GM13976 (cell line): ENCODE data around the gene PIK3R1.

Experiments
- DNase-seq: peaks from one replicate; pipeline ENCODE4 v3.0.0; 2012; ENCODE audit warnings: low spot score
- in situ Hi-C: fragments of 300-500 bp; cut with MboI; formaldehyde crosslinking; loops from one replicate; pipeline ENCODE4 v1.12.0; 2022; ENCODE audit warnings: low sequenced_read_pairs, mixed read lengths, inconsistent platforms; ENCODE audit not compliant: unreplicated experiment
- TF ChIP-seq, protein P1 (sequence below): IDR thresholded peaks from 2 replicates; pipeline ENCODE4 v1.5.1; 2012; ENCODE audit warnings: borderline replicate concordance, mild to moderate bottlenecking; ENCODE audit not compliant: insufficient read depth; ENCODE audit errors: extremely low read depth, missing control alignments, control extremely low read depth

The PIK3R1 gene

DNA sequence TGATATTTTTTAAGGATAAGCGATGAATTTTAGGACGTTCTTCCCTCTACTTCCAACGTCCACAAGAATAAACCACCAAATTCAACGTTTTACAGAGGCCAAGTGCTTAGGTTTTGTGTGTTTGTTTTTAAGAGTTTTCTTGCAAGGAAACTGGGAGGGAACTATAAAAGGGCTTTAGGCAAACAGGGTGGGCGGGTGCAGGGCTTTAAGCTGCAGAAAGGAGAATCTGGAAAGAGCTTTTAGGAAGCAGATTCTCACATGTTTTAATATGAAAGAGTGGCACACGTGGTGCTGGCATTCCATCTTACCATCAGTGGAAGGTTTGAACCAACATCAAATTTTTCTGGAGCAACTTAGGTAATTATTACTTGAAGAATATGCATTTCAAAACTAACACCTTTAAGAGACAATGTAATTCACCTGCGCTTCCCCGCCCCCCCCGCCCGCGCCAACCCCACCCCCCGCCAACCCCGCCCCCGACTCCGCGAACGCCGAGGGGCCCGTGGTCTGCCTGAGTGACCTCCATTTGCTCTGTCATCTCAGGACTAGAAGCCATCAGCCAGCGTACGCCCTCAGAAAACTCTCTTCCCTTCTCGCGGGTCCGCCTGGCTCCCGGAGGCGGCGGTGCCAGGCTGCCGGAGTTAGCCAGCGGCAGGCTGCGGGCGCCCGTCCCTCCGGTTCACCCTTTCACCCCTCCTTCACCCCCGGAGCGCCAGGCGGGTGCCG, 911 bp upstream of the PIK3R1 start:
- TF ChIP-seq, protein P1, sequence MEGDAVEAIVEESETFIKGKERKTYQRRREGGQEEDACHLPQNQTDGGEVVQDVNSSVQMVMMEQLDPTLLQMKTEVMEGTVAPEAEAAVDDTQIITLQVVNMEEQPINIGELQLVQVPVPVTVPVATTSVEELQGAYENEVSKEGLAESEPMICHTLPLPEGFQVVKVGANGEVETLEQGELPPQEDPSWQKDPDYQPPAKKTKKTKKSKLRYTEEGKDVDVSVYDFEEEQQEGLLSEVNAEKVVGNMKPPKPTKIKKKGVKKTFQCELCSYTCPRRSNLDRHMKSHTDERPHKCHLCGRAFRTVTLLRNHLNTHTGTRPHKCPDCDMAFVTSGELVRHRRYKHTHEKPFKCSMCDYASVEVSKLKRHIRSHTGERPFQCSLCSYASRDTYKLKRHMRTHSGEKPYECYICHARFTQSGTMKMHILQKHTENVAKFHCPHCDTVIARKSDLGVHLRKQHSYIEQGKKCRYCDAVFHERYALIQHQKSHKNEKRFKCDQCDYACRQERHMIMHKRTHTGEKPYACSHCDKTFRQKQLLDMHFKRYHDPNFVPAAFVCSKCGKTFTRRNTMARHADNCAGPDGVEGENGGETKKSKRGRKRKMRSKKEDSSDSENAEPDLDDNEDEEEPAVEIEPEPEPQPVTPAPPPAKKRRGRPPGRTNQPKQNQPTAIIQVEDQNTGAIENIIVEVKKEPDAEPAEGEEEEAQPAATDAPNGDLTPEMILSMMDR, result no peak
- DNase-seq, result peak; percentile 75
- in situ Hi-C loops, result no loop called here

DNA sequence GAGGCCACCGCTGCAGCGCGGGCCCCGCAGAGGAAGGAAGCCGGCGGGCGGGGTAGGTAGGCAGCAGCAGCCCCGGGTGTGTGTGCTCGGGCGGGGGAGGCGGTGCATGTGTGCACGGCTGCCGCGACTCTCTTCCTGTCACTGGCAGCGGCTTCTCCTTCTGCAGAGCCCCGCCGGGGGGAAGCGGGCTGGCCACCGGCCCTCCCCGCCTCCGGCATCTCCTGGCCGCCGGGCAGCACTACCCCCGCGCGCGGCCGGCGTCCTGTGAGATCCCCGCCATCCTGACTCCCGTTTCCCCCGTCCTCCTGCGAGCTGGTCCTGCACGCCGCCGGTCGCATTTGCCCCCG, 315 bp downstream of the PIK3R1 start:
- peak; percentile 79 for DNase-seq
- TF ChIP-seq, protein P1, result no peak
- in situ Hi-C loops, result no loop called here

DNA sequence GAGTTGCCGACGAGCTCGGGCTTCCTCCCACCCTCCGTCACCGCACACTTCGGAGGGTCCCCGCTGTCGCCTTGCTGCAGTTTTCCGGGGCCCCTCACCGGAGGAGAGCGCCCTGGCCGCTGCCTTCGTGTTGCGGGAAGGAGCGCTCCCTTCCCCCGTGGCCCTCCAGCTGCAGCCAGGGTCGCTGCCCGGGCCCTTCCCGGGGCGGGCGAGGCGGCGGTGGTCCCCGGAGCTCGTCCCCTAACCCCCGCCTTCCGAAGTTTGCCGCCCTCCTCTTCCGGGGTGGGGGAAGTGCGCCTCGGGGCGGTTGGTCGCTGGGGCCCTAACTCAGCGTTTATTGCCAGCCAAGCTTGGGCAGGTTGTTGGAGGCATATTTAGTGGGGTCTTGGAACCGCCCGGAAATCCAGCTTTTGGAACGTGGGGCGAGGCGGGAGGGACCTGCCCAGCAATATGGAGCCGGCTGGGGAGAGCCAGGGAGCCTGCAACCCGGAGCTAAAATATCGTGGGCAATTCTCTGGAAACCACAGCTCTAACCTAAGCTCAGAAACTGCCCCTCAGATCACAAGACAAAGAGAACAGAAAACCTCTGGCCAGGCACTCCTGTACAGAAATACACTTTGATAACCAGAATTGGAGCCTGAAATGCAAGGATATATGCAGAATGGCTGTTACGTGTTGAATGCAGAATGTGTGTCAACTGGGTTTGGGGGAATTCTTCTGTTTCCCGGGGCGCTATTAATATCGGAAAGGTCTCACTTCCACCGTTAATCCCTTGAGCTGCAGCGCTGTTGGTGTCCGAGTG, 890 bp downstream of the PIK3R1 start:
- TF ChIP-seq, protein P1, result no peak
- in situ Hi-C loops, result no loop called here

DNA sequence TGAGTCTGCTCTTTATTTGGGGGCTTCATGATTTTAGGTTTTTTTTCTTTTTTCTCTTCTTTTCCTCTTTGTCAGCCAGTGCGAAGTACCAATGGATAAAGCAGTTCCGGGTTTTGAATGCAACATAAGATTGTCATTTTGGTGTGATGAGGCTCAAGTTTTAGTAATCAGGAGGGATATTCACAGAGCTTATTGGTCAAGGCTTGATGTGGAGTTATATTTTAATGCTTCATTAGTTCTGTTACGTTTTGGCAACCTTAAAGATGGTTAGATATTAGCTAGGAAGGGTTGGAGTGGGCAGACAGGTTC, 1.4 kb downstream of the PIK3R1 start:
- in situ Hi-C loops, result no loop called here
- DNase-seq, result no peak
- TF ChIP-seq, protein P1, result no peak

More for the DNA sequence above, 890 bp downstream of the PIK3R1 start:
- peak; percentile 71 for DNase-seq

DNA sequence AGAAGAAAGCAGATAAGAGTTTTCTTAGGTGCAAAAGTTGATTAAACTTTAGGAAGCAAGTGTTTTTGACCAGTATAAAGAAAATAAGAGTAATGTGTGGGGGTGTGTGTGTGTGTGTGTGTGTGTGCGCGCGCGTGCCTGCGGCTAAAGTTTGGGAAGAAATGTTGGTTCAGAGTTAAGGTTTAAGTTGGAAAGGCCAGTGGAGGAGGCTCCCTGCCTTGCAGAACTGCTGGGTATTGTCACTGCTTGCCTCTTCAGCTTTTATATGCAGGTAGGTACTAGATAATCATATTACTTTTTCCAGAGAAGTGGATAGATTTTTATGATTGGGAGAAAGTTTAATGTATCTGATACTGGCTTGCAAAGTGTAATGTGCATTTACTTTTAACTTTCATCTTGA, 2.0 kb downstream of the PIK3R1 start:
- TF ChIP-seq, protein P1, result no peak
- in situ Hi-C loops, result no loop called here
- DNase-seq, result no peak

DNA sequence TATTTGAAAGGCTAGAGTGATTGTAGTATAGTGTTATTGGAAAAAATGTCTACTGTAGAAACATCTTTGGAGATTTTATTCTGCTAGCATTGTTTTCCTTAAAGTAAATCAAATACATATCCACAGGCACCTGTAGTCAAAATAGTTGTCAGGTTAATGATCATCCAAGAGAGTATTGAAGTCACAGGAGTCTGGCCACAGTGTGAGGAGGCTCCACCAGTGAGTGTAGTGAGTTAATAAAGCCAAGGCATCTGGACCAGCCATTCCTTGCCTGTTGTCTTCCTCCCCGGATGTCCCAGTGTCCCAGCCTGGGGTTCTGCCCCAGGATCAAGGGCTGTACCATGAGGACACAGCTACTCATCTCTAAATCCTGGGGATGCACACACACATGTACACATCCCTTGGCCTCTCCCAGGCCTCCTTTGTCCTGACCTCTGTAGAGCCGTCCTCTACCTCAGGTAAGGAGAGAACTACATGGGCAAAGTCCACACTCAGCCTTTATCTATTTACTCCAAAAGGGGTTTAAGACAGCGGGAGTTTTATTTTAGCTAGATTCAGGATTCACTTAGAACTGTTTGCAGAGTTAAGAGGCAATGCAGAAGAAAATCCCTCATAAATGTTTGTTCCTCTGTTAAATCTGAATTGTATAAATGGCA, 3.7 kb downstream of the PIK3R1 start:
- no peak for DNase-seq
- in situ Hi-C loops, result no loop called here
- TF ChIP-seq, protein P1, result no peak
